Breast epithelium (tissue), 3 donors: ENCODE measurements around the gene CDRT15L2.
"Not testable (repeated sequence)": the region's sequence is repeated elsewhere in the genome, so short reads cannot be mapped to it uniquely, and the experiment has no call there.

Experiments used
- CTCF ChIP-seq, 3 donors: fragments of 450-650 bp; IDR thresholded peaks; one replicate each; pipeline ENCODE4 v1.5.1; 2016 to 2017; ENCODE audit warnings: antibody characterized with exemption in 3 of 3, mild to moderate bottlenecking in 3 of 3, moderate library complexity in 3 of 3
- POLR2A ChIP-seq: fragments of 450-650 bp; IDR thresholded peaks from one replicate; pipeline ENCODE4 v1.6.1; 2016; ENCODE audit warnings: antibody characterized with exemption, mild to moderate bottlenecking, moderate library complexity
- POLR2AphosphoS5 ChIP-seq, 3 donors: sonication (generic); formaldehyde crosslinking; IDR thresholded peaks; one replicate each; pipeline ENCODE4 v1.6.1; 2017; ENCODE audit warnings: antibody characterized with exemption in 3 of 3

DNA sequence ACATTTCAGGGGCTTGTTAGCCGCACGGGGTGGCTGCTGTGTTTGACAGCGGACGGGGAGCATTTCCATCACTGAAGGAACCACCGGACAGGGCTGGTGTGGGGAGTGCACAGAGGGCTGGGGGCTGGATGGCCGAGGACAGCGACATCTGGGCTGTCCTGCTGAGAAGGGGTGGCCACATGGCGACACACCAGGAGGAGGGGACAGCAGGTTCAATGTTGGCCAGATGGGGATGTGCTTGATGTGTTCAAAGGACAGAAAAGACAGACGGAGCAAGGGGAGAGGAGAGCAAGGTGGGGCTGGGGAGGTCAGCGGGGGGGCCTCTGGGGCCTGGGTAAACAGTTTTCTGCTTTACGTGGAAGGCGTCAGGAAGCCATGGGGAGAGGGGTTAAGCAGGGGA is 12.8 kb upstream of the CDRT15L2 start:
- not testable (repeated sequence) for TF ChIP-seq CTCF (IDR thresholded peaks at IDR 0.05); POLR2AphosphoS5 (IDR thresholded peaks at IDR 0.05); POLR2A
